Measurements from ENCODE around the gene INSRR.

DNA sequence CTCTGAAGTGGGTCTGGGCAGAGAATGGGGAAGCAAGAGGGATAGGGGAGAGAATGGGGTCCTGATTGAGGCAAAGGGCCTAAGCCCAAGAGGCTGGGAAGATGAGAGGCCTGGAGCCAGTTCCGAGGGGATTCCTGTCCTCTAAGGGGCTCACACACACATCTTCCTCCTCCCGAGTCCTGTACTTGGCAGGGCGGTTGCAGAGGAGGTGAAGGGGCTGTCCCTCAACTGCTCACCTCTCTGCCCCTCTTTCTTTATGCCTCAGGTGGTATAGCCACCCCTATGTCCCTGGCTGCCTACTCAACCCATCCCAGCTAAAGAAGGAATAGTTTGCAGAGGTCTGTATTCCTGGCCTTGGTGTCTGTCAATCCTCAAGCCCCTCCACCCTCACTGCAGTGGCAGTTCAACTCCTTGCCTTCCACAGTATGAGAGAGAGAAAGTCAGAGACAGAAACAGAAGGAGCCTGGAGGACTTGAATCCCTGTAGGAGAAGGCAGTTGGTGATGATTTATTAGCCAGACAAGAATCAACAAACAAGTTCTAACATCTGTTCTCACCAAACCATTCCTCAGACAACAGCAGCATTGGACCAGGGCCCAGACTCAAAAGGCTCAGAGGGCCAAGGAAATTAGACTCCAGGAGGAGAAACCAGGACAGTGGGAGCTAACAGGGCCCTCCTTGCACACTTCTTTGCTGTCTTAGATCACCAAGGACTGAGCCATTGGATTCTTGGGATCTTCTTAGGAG is 53.0 kb downstream of the INSRR start:
- TF ChIP-seq, protein P1, sequence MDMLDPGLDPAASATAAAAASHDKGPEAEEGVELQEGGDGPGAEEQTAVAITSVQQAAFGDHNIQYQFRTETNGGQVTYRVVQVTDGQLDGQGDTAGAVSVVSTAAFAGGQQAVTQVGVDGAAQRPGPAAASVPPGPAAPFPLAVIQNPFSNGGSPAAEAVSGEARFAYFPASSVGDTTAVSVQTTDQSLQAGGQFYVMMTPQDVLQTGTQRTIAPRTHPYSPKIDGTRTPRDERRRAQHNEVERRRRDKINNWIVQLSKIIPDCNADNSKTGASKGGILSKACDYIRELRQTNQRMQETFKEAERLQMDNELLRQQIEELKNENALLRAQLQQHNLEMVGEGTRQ (IDR thresholded peaks at IDR 0.05), result no peak
- TF ChIP-seq, protein P2, sequence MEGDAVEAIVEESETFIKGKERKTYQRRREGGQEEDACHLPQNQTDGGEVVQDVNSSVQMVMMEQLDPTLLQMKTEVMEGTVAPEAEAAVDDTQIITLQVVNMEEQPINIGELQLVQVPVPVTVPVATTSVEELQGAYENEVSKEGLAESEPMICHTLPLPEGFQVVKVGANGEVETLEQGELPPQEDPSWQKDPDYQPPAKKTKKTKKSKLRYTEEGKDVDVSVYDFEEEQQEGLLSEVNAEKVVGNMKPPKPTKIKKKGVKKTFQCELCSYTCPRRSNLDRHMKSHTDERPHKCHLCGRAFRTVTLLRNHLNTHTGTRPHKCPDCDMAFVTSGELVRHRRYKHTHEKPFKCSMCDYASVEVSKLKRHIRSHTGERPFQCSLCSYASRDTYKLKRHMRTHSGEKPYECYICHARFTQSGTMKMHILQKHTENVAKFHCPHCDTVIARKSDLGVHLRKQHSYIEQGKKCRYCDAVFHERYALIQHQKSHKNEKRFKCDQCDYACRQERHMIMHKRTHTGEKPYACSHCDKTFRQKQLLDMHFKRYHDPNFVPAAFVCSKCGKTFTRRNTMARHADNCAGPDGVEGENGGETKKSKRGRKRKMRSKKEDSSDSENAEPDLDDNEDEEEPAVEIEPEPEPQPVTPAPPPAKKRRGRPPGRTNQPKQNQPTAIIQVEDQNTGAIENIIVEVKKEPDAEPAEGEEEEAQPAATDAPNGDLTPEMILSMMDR (IDR thresholded peaks at IDR 0.05), result no peak
- TF ChIP-seq ZC3H11A (IDR thresholded peaks at IDR 0.05), result no peak

Data from A549 (cell line).